Heart right ventricle (tissue), 16 donors: ENCODE results near the gene MTHFD2L. TPM values are rescaled to one million over a fixed set of nuclear protein-coding genes. Genes with fewer than 3 reads are reported as not detected.

Experiments used
- ATAC-seq, 8 donors: fragments of 200-7000 bp; cut with Tn5 transposase; one replicate each; pipeline ENCODE4 v1.9.1; 2020; ENCODE audit warnings: mild to moderate bottlenecking in 8 of 8, moderate library complexity in 8 of 8, moderate number of reproducible peaks in 1 of 8
- DNase-seq, 2 donors: peaks; one replicate each; pipeline ENCODE4 v3.0.0-alpha.2; 2020
- H3K27ac ChIP-seq, 10 donors: fragments of 200-600 bp; sonication (generic) in 2 of 10; one replicate each; pipeline versions ENCODE4 v1.5.0 to v1.8.0; 2020 to 2022; ENCODE audit warnings: mild to moderate bottlenecking in 3 of 10
- H3K27me3 ChIP-seq, 7 donors: fragments of 200-600 bp; one replicate each; pipeline ENCODE4 v1.8.0; 2021 to 2022; ENCODE audit warnings: mild to moderate bottlenecking in 2 of 7
- H3K36me3 ChIP-seq, 9 donors: fragments of 200-600 bp; sonication (generic) in 1 of 9; one replicate each; pipeline versions ENCODE4 v1.5.0 to v1.8.0; 2020 to 2022; ENCODE audit warnings: mild to moderate bottlenecking in 2 of 9
- H3K4me1 ChIP-seq, 9 donors: fragments of 200-600 bp; sonication (generic) in 1 of 9; one replicate each; pipeline versions ENCODE4 v1.5.0 to v1.8.0; 2020 to 2022; ENCODE audit warnings: mild to moderate bottlenecking in 4 of 9
- H3K4me3 ChIP-seq, 10 donors: fragments of 200-600 bp; sonication (generic) in 2 of 10; one replicate each; pipeline versions ENCODE4 v1.5.0 to v1.8.0; 2020 to 2022; ENCODE audit warnings: mild to moderate bottlenecking in 7 of 10, moderate library complexity in 2 of 10
- H3K9me3 ChIP-seq, 11 donors: fragments of 200-600 bp in 10 of 11; sonication (generic) in 2 of 11; one replicate each; pipeline versions ENCODE4 v1.5.0 to v1.8.0; 2013 to 2022; ENCODE audit warnings: mild to moderate bottlenecking in 2 of 11, control low read depth in 1 of 11, moderate library complexity in 1 of 11
- WGBS, 2 donors: extraction: QIAGEN DNeasy Blood & Tissue Kit; methylation state at CpG; one replicate each; pipeline ENCODE4 v1.1.7; 2013; ENCODE audit warnings: inconsistent platforms in 1 of 2; 5-methylcytosine and 5-hydroxymethylcytosine counted together
- intact Hi-C, 10 donors: fragments of 100-400 bp; cut with DNase I; formaldehyde crosslinking; loops; one replicate each; pipeline versions ENCODE4 v1.11.1 to v1.14.2; 2022
- polyA plus RNA-seq, 2 donors: library from polyadenylated mRNA; stranded (reverse); fragments of 200-250 nt; gene quantifications; one replicate each; pipeline ENCODE4 v1.2.3, GENCODE V29; 2013
- total RNA-seq, 10 donors: library from RNA; stranded (reverse); fragmentation: NEBNext Ultra II Directional in 3 of 10; extraction: Animal tissue kit (Norgen Biotek cat#: 25700) in 3 of 10; gene quantifications; one replicate each; pipeline versions ENCODE4 v1.2.1 to v1.2.4, GENCODE V29; 2021 to 2023
- TF ChIP-seq, protein P1 (sequence below), 9 donors: fragments of 200-600 bp; sonication (generic) in 2 of 9; IDR thresholded peaks; one replicate each; pipeline versions ENCODE4 v1.5.0 to v1.8.0; 2021 to 2022; ENCODE audit warnings: antibody characterized with exemption in 9 of 9, mild to moderate bottlenecking in 5 of 9, moderate library complexity in 1 of 9
- donor health status: Arrhythmogenic right ventricular cardiomyopathy.
- donor health status: ischemic (EF 13 %, LVEDD 7.1; RV severe dilation, severe dysfunction).
- donor health status: healthy with polysubstance abuse.
- donor health status: DM: no; HTN: yes; CAD: no.
- donor health status: DM: no; HTN: no; CAD: no.
- donor health status: ischemic (EF 25% LVEDD 6.9; RV normal size, moderate dysfunction).
- donor health status: ischemic (EF 25% LVEDD 5.7; RV mildly dilated, moderate dysfunction).
- donor health status: healthy.
- donor health status: DM: yes; HTN: yes; CAD: no.
- donor health status: Ischemic cardiomyopathy.
- donor health status: ischemic (EF 35%, LVEDD 5.7; RV mildly dilated, moderate dysfunction).
- donor health status: nonischemic (EF 11% LVEDD 7.7; RV severe dilation, severe dysfunction).
- donor health status: DM: yes; HTN: yes; CAD: no.
- donor health status: PGD.
- donor health status: ischemic (EF 29% LVEDD 5.4; RV normal size, mild dysfunction).
- donor health status: nonischemic (EF 23%, LVEDD 6.1; RV moderate dilation, normal function).

Gene MTHFD2L
- total and polyA plus RNA-seq, 12 donors = 5.7 to 19.3 (median 11.8) TPM

DNA sequence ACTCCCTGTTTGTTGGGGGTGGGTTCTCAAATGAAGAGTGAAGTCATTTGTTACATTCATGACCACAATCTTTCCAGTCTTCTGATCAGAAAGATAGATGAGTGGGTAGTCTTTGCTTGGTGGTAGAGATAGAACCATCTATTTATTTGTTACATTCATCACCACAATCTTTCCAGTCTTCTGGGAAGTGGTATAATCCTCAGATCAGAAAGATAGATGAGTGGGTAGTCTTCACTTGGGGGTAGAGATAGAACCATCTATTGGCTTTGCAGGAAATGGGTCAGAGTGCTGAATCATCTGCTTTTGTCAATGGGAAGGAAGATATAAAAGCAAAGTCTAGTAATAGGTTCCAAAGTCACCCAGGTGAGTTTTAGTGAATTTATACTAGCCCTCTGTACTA lies 86.1 kb downstream of the MTHFD2L start:
- no peak for DNase-seq
- intact Hi-C loops = no loop called here
- Histone ChIP-seq H3K9me3 (peaks cover 0 to 11% (median 0%) of the 10 kb centered on the region in 11 donors), H3K36me3 (no peaks in the 10 kb centered on the region), H3K4me3 (no peak overlapping the region), H3K4me1 (no peaks in the 10 kb centered on the region), H3K27me3 (no peaks in the 10 kb centered on the region), H3K27ac (no peak overlapping the region)
- TF ChIP-seq, protein P1, sequence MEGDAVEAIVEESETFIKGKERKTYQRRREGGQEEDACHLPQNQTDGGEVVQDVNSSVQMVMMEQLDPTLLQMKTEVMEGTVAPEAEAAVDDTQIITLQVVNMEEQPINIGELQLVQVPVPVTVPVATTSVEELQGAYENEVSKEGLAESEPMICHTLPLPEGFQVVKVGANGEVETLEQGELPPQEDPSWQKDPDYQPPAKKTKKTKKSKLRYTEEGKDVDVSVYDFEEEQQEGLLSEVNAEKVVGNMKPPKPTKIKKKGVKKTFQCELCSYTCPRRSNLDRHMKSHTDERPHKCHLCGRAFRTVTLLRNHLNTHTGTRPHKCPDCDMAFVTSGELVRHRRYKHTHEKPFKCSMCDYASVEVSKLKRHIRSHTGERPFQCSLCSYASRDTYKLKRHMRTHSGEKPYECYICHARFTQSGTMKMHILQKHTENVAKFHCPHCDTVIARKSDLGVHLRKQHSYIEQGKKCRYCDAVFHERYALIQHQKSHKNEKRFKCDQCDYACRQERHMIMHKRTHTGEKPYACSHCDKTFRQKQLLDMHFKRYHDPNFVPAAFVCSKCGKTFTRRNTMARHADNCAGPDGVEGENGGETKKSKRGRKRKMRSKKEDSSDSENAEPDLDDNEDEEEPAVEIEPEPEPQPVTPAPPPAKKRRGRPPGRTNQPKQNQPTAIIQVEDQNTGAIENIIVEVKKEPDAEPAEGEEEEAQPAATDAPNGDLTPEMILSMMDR (IDR thresholded peaks at IDR 0.05) = no peak
- ATAC-seq = no peak

DNA sequence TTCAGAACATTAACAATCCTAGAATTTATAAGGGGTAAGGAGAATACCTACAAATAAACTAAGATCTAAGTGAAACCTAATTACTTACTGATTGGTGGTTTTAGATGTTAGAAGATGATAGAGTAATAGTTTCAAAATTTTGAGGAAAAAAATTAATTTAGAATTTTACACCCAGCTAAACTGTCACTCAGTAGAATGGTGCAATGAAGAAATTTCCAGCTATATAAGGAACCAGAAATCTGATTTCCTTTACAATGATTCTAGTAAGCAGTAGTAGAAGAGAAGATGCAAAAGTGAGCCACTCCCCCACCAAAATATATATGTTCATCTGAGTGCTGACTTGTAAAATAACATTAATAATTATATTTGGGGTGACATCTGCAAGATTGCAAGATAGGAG lies 95.0 kb downstream of the MTHFD2L start:
- ATAC-seq (no peak), DNase-seq (no peak)
- Histone ChIP-seq H3K36me3 (no peaks in the 10 kb centered on the region), H3K9me3 (peaks cover 0 to 31% (median 10%) of the 10 kb centered on the region in 11 donors), H3K27ac (no peak overlapping the region), H3K4me1 (no peaks in the 10 kb centered on the region), H3K4me3 (no peak overlapping the region), H3K27me3 (no peaks in the 10 kb centered on the region)
- TF ChIP-seq, protein P1 (IDR thresholded peaks at IDR 0.05) = no peak
- intact Hi-C loops = no loop called here

DNA sequence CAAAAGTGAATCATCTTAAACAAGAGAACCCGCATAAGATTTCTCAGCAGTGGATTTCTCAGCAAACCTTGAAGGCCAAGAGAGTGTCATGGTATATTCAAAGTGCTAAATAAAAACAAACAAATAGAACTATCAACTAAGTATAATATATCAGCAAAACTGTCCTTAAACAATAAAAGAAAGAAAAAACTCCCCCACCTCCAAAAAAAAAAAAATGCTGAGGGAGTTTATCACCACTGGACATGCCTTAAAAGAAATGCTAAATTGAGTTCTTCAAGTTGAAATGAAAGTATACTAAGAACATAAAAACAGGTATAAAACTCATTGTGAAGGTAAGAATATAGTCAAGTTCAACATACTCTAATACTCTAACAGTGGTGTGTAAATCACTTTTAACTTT lies 96.5 kb downstream of the MTHFD2L start:
- Histone ChIP-seq H3K36me3 (no peaks in the 10 kb centered on the region), H3K4me3 (no peak overlapping the region), H3K27me3 (no peaks in the 10 kb centered on the region), H3K27ac (no peak overlapping the region), H3K9me3 (peaks cover 0 to 31% (median 10%) of the 10 kb centered on the region in 11 donors), H3K4me1 (peaks cover 0 to 6% (median 0%) of the 10 kb centered on the region in 9 donors)
- no peak for ATAC-seq
- TF ChIP-seq, protein P1 (IDR thresholded peaks at IDR 0.05) = no peak
- DNase-seq = no peak
- 98 to 100% methylated on average over 1 of the region's 1 CpG for WGBS, 2 donors
- intact Hi-C loops = no loop called here

DNA sequence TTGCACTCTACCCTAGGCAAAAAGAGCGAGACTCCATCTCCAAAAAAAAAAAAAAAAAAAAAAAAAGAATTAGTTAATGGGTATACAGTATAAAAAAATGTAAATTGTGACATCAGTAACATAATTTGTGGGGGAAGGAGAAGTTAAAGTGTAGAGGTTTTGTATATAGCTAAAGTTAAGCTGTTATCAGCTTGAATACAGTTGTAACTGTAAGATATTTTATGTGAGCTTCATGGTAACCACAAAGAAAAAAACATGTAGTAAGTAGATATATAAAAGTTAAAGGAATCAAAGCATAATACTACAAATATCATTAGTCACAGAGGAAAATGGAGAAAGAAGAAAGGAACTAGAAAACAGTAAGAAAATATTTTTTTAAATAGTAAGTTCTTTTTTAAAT lies 97.2 kb downstream of the MTHFD2L start:
- Histone ChIP-seq H3K27me3 (no peaks in the 10 kb centered on the region), H3K4me3 (no peak overlapping the region), H3K4me1 (peaks cover 0 to 6% (median 0%) of the 10 kb centered on the region in 9 donors), H3K36me3 (no peaks in the 10 kb centered on the region), H3K27ac (no peak overlapping the region), H3K9me3 (peaks cover 0 to 31% (median 10%) of the 10 kb centered on the region in 11 donors)
- TF ChIP-seq, protein P1 (IDR thresholded peaks at IDR 0.05) = no peak
- ATAC-seq = no peak
- intact Hi-C loops = no loop called here
- WGBS, 2 donors = 89 to 96% methylated on average over 1 of the region's 1 CpG
- DNase-seq = no peak
